ENCODE data around the gene SYNDIG1L.
"Not testable (repeated sequence)": the region's sequence is repeated elsewhere in the genome, so short reads cannot be mapped to it uniquely, and the experiment has no call there.

SYNDIG1L gene

GRCh38 chr14:74382231-74382630 is 43.8 kb downstream of the SYNDIG1L start:
- H3K4me1 ChIP-seq (ENCODE audit: insufficient read depth, low read length, poor library complexity, severe bottlenecking), result no peaks in the 10 kb centered on the region
- H2AFZ ChIP-seq (ENCODE audit: low read length), result no peak overlapping the region
- no peaks in the 10 kb centered on the region for H3K9me2 ChIP-seq (replicated peaks; ENCODE audit: low read depth, low read length)
- no peaks in the 10 kb centered on the region for H3F3A ChIP-seq (ENCODE audit: low read depth)
- H3K4me3 ChIP-seq (ENCODE audit: low read length, poor library complexity, severe bottlenecking), result no peak overlapping the region
- H3K4me2 ChIP-seq (ENCODE audit: low read depth, low read length, poor library complexity, severe bottlenecking), result no peak overlapping the region
- H4K20me1 ChIP-seq (ENCODE audit: insufficient read depth, low read length, poor library complexity, severe bottlenecking), result no peaks in the 10 kb centered on the region
- H3K9ac ChIP-seq (ENCODE audit: low read depth, low read length, poor library complexity, severe bottlenecking), result no peak overlapping the region
- no peak for TF ChIP-seq EZH2phosphoT487 (IDR thresholded peaks at IDR 0.05; ENCODE audit: borderline replicate concordance)
- no peak for TF ChIP-seq CTCF (conservative IDR thresholded peaks at IDR 0.05; ENCODE audit: low read length)
- no peaks in the 10 kb centered on the region for H3K79me2 ChIP-seq (ENCODE audit: insufficient read depth, low read length)
- H3K27me3 ChIP-seq (ENCODE audit: insufficient read depth, low read length, poor library complexity, severe bottlenecking), result no peaks in the 10 kb centered on the region
- H3K36me3 ChIP-seq (ENCODE audit: insufficient read depth, low read length), result no peaks in the 10 kb centered on the region
- no peaks in the 10 kb centered on the region for H3K9me3 ChIP-seq (ENCODE audit: insufficient read depth, low read depth, low read length)

GRCh38 chr14:74381571-74381970 is 44.4 kb downstream of the SYNDIG1L start:
- not testable (repeated sequence) for H3K36me3 ChIP-seq (ENCODE audit: insufficient read depth, low read length); H3K79me2 ChIP-seq (ENCODE audit: insufficient read depth, low read length); H3K9me3 ChIP-seq (ENCODE audit: insufficient read depth, low read depth, low read length); H3K9me2 ChIP-seq (replicated peaks; ENCODE audit: low read depth, low read length); H3K4me2 ChIP-seq (ENCODE audit: low read depth, low read length, poor library complexity, severe bottlenecking); H3K4me1 ChIP-seq (ENCODE audit: insufficient read depth, low read length, poor library complexity, severe bottlenecking); H4K20me1 ChIP-seq (ENCODE audit: insufficient read depth, low read length, poor library complexity, severe bottlenecking); H3F3A ChIP-seq (ENCODE audit: low read depth); H2AFZ ChIP-seq (ENCODE audit: low read length); H3K9ac ChIP-seq (ENCODE audit: low read depth, low read length, poor library complexity, severe bottlenecking); H3K4me3 ChIP-seq (ENCODE audit: low read length, poor library complexity, severe bottlenecking); H3K27me3 ChIP-seq (ENCODE audit: insufficient read depth, low read length, poor library complexity, severe bottlenecking)

GRCh38 chr14:74380845-74381244 is 45.2 kb downstream of the SYNDIG1L start:
- H3K4me2 ChIP-seq (ENCODE audit: low read depth, low read length, poor library complexity, severe bottlenecking), result no peak overlapping the region
- H2AFZ ChIP-seq (ENCODE audit: low read length), result no peak overlapping the region

More at GRCh38 chr14:74380845-74381244, 45.2 kb downstream of the SYNDIG1L start:
- Histone ChIP-seq H3K9ac (ENCODE audit: low read depth, low read length, poor library complexity, severe bottlenecking) (no peak overlapping the region), H3K27me3 (ENCODE audit: insufficient read depth, low read length, poor library complexity, severe bottlenecking) (no peaks in the 10 kb centered on the region), H4K20me1 (ENCODE audit: insufficient read depth, low read length, poor library complexity, severe bottlenecking) (no peaks in the 10 kb centered on the region), H3K4me1 (ENCODE audit: insufficient read depth, low read length, poor library complexity, severe bottlenecking) (no peaks in the 10 kb centered on the region), H3K79me2 (ENCODE audit: insufficient read depth, low read length) (no peaks in the 10 kb centered on the region), H3K9me2 (replicated peaks; ENCODE audit: low read depth, low read length) (no peaks in the 10 kb centered on the region), H3K9me3 (ENCODE audit: insufficient read depth, low read depth, low read length) (no peaks in the 10 kb centered on the region), H3F3A (ENCODE audit: low read depth) (no peaks in the 10 kb centered on the region), H3K36me3 (ENCODE audit: insufficient read depth, low read length) (no peaks in the 10 kb centered on the region), H3K4me3 (ENCODE audit: low read length, poor library complexity, severe bottlenecking) (no peak overlapping the region)
- TF ChIP-seq EZH2phosphoT487 (IDR thresholded peaks at IDR 0.05; ENCODE audit: borderline replicate concordance), result no peak
- no peak for TF ChIP-seq CTCF (conservative IDR thresholded peaks at IDR 0.05; ENCODE audit: low read length)

Measured in Loucy (cell line).